PFSK-1 (cell line): ENCODE results near the gene SCNN1B.

Source experiments
- FOXP2 ChIP-seq: optimal IDR thresholded peaks from 2 replicates; pipeline ENCODE3; 2011; ENCODE audit warnings: borderline replicate concordance, control low read depth, inconsistent platforms; ENCODE audit not compliant: insufficient read depth; ENCODE audit errors: extremely low read length, extremely low read depth
- POLR2AphosphoS5 ChIP-seq: IDR thresholded peaks from 2 replicates; pipeline ENCODE4 v1.6.1; 2012; ENCODE audit warnings: low read depth, mild to moderate bottlenecking, control low read depth, low read length, moderate library complexity
- REST ChIP-seq, 2 experiments: IDR thresholded peaks; 2 replicates each; pipeline versions ENCODE4 v1.6.1 to v1.8.0; 2011 to 2012; ENCODE audit warnings: low read depth in 2 of 2, low read length in 2 of 2, control low read depth in 1 of 2, inconsistent platforms in 1 of 2, mild to moderate bottlenecking in 1 of 2, moderate library complexity in 1 of 2; ENCODE audit not compliant: insufficient read depth in 1 of 2
- TAF1 ChIP-seq: IDR thresholded peaks from 2 replicates; pipeline ENCODE4 v1.6.1; 2012; ENCODE audit warnings: low read length, control low read depth, borderline replicate concordance; ENCODE audit not compliant: insufficient read depth

DNA sequence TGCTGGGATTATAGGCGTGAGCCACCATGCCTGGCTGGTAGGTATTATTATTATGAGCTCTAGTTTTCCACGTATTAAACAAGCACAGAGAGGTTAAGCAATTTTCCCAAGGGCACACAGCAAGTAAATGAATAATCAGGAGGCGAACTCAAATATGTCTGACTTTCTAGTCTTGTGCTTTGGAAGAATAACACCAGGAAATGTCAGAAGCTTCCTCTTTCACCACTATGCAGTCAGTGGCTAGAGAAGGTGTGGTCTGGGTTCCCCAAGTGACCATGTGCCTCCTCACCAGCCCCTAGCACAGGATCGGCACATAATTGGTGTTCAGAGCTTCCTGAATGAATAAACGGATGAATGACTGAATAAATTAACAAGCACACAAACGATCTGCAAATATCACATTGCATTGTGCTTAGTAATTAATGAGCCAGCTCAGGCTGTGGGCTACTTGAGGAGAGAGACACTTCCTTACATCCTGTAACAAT, 21.6 kb upstream of the SCNN1B start:
- no peak for TF ChIP-seq POLR2AphosphoS5
- TF ChIP-seq TAF1: no peak
- TF ChIP-seq REST (IDR thresholded peaks at IDR 0.05; ENCODE audit: insufficient read depth in 1 of 2, low read depth in 2 of 2, low read length in 2 of 2): no peak
- TF ChIP-seq FOXP2: no peak
